Measurements from ENCODE around the gene TRPV4. TPM values are rescaled to one million over a fixed set of nuclear protein-coding genes. Genes with fewer than 3 reads are reported as not detected.

The TRPV4 gene
- total and polyA plus RNA-seq, 2 donors (not counting 3 experiments of a cell fraction or from before 2014, with no cell fraction given): 8.8 to 22.3 TPM

DNA sequence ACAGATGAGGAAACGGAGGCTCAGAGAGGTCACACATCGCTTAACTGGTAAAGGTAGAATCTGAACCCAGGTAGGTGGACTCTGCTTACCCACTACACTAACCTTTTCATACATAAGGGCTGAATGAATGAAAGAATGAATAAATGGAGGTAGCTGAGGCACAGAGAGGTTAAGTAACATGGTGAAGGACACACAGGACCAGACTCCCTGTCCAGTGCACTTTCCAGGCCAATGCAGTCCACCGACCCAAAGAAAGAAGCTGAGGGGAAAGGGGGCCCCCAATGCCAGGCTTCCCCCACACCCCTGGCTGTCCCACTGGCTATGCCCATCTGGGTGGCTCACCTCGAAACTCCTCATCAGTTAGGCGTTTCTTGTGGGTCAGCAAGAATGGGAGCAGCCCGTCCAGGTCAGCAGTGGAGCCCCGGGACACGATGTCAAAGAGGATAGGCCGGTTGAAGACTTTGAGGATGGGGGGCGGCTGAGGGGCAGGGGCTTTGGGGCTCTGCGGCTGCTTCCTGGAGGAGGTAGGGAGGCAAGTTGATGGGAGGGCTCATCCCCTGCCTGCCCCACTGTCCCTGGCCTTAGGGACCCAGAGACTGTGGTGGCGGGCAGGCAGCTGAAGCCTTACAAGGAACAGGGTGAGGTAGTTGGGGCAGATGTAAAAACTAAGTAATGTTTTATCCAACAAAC, 25.1 kb downstream of the TRPV4 start:
- intact Hi-C loops (cut with micrococcal nuclease) (no loop called here), dilution Hi-C loops (cut with MboI; ENCODE audit: extremely low pct_ligation_motif_present, low sequenced_read_pairs) (no loop called here)
- Histone ChIP-seq H3K27me3 (ENCODE audit: control insufficient read depth in 2 of 2, insufficient read depth in 2 of 2, low read length in 2 of 2) (no peaks in the 10 kb centered on the region), H3K4me2 (ENCODE audit: insufficient read depth, low read length) (no peak overlapping the region), H3K4me1 (ENCODE audit: control insufficient read depth, extremely low read depth, insufficient read depth, low read length) (no peaks in the 10 kb centered on the region), H3K9me3 (replicated peaks; ENCODE audit: control insufficient read depth, insufficient read depth, low read length) (no peaks in the 10 kb centered on the region), H3K9me1 (replicated peaks; ENCODE audit: control insufficient read depth, extremely low read depth, insufficient read depth, low read length) (no peaks in the 10 kb centered on the region), H3K4me3 (replicated peaks in 1 of 3; ENCODE audit: insufficient read depth in 1 of 3, low read depth in 1 of 3, low read length in 3 of 3) (no peak overlapping the region), H2AFZ (ENCODE audit: low read depth, low read length) (no peak overlapping the region), H3K79me2 (ENCODE audit: control insufficient read depth, insufficient read depth, low read length) (no peaks in the 10 kb centered on the region), H3K27ac (ENCODE audit: insufficient read depth, low read depth, low read length) (no peak overlapping the region), H3K36me3 (ENCODE audit: control insufficient read depth in 2 of 2, extremely low read depth in 1 of 2, insufficient read depth in 2 of 2, low read length in 2 of 2) (peaks cover 0 to 2% of the 10 kb centered on the region in 2 experiments), H4K20me1 (replicated peaks; ENCODE audit: control insufficient read depth, extremely low read depth, insufficient read depth, low read length) (no peaks in the 10 kb centered on the region), H3K9ac (replicated peaks; ENCODE audit: extremely low read depth, insufficient read depth, low read length) (no peak overlapping the region)
- ChIA-PET CTCF (interaction anchor here (6.1 kb wide), 1 partner anchor 36 kb away, joined by 159 read pairs; no protein-coding TSS in a partner anchor), POLR2A (no interaction called here)
- no peak for FAIRE-seq
- DNase-seq (ENCODE audit: low read depth, low spot score): no peak
- TF ChIP-seq, protein P1, sequence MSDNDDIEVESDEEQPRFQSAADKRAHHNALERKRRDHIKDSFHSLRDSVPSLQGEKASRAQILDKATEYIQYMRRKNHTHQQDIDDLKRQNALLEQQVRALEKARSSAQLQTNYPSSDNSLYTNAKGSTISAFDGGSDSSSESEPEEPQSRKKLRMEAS (IDR thresholded peaks at IDR 0.05; ENCODE audit: insufficient read depth, insufficient read length): no peak
- TF ChIP-seq JUN (IDR thresholded peaks at IDR 0.05; ENCODE audit: borderline replicate concordance, insufficient read depth, insufficient read length, low read depth) (no peak), FOS (IDR thresholded peaks at IDR 0.05; ENCODE audit: borderline replicate concordance, insufficient read depth, low read length) (no peak), EZH2 (IDR thresholded peaks at IDR 0.05; ENCODE audit: borderline replicate concordance, low read depth, low read length, severe bottlenecking) (no peak), POLR2A (IDR thresholded peaks at IDR 0.05; ENCODE audit: low read depth, low read length) (no peak), GATA2 (IDR thresholded peaks at IDR 0.05; ENCODE audit: insufficient read depth, insufficient read length, low read depth, low read length) (no peak), MYC (IDR thresholded peaks at IDR 0.05; ENCODE audit: low read depth, low read length) (no peak), POLR2AphosphoS5 (IDR thresholded peaks at IDR 0.05; ENCODE audit: insufficient read depth, low read depth, low read length) (no peak)
- TF ChIP-seq, protein P2, sequence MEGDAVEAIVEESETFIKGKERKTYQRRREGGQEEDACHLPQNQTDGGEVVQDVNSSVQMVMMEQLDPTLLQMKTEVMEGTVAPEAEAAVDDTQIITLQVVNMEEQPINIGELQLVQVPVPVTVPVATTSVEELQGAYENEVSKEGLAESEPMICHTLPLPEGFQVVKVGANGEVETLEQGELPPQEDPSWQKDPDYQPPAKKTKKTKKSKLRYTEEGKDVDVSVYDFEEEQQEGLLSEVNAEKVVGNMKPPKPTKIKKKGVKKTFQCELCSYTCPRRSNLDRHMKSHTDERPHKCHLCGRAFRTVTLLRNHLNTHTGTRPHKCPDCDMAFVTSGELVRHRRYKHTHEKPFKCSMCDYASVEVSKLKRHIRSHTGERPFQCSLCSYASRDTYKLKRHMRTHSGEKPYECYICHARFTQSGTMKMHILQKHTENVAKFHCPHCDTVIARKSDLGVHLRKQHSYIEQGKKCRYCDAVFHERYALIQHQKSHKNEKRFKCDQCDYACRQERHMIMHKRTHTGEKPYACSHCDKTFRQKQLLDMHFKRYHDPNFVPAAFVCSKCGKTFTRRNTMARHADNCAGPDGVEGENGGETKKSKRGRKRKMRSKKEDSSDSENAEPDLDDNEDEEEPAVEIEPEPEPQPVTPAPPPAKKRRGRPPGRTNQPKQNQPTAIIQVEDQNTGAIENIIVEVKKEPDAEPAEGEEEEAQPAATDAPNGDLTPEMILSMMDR (IDR thresholded peaks at IDR 0.05; ENCODE audit: extremely low read depth in 1 of 2, insufficient read depth in 1 of 2, low read depth in 1 of 2, low read length in 2 of 2): no peak
- no TSS peak for BruUV-seq (replicated peaks)

Data from endothelial cell of umbilical vein (primary cell).